Endothelial cell (in vitro differentiated cells): ENCODE results near the gene XYLT1. TPM values are rescaled to one million over a fixed set of nuclear protein-coding genes. Genes with fewer than 3 reads are reported as not detected.

ENCODE experiments used
- DNase-seq: peaks from one replicate; pipeline ENCODE4 v3.0.0; 2021; ENCODE audit warnings: low spot score
- H3K27ac Mint-ChIP-seq: one replicate; pipeline ENCODE4 v1.8.0; 2021; ENCODE audit warnings: mixed read lengths, inconsistent platforms; ENCODE audit not compliant: unreplicated experiment
- H3K27me3 Mint-ChIP-seq: one replicate; pipeline ENCODE4 v1.8.0; 2021; ENCODE audit warnings: mild to moderate bottlenecking, moderate library complexity, mixed read lengths, inconsistent platforms; ENCODE audit not compliant: unreplicated experiment
- H3K36me3 Mint-ChIP-seq: one replicate; pipeline ENCODE4 v1.8.0; 2021; ENCODE audit warnings: mild to moderate bottlenecking, low read depth, mixed read lengths, inconsistent platforms; ENCODE audit not compliant: unreplicated experiment
- H3K4me1 Mint-ChIP-seq: one replicate; pipeline ENCODE4 v1.8.0; 2021; ENCODE audit warnings: mild to moderate bottlenecking, mixed read lengths, inconsistent platforms; ENCODE audit not compliant: unreplicated experiment
- H3K4me3 Mint-ChIP-seq: one replicate; pipeline ENCODE4 v1.8.0; 2021; ENCODE audit warnings: mild to moderate bottlenecking, mixed read lengths, inconsistent platforms; ENCODE audit not compliant: unreplicated experiment
- H3K9me3 Mint-ChIP-seq: one replicate; pipeline ENCODE4 v1.8.0; 2021; ENCODE audit warnings: mixed read lengths, inconsistent platforms; ENCODE audit not compliant: unreplicated experiment
- CTCF ChIP-seq: fragments of 200-600 bp; sonication (generic); IDR thresholded peaks from one replicate; pipeline ENCODE4 v1.5.0; 2021; ENCODE audit warnings: antibody characterized with exemption; ENCODE audit not compliant: unreplicated experiment
- total RNA-seq: library from RNA; stranded (reverse); fragmentation: NEBNext Ultra II Directional; extraction: Animal tissue kit (Norgen Biotek cat#: 25700); gene quantifications from one replicate; pipeline ENCODE4 v1.2.1, GENCODE V29; 2021; ENCODE audit not compliant: unreplicated experiment

XYLT1 gene
- total RNA-seq, 1 donor from 2014 or later, result 11.1 TPM

GRCh38 chr16:17395849-17396480, 74.8 kb downstream of the XYLT1 start:
- no peak for TF ChIP-seq CTCF
- H3K4me3 Mint-ChIP-seq, result no peak overlapping the region
- H3K27me3 Mint-ChIP-seq, result peaks cover 2% of the 10 kb centered on the region
- H3K27ac Mint-ChIP-seq, result no peak overlapping the region
- no peak for DNase-seq
- no peaks in the 10 kb centered on the region for H3K36me3 Mint-ChIP-seq
- no peaks in the 10 kb centered on the region for H3K9me3 Mint-ChIP-seq
- H3K4me1 Mint-ChIP-seq, result peaks cover 7% of the 10 kb centered on the region

- Mint-ChIP-seq H3K9me3 (no peaks in the 10 kb centered on the region), H3K27me3 (peaks cover 2% of the 10 kb centered on the region), H3K4me1 (peaks cover 2% of the 10 kb centered on the region), H3K36me3 (no peaks in the 10 kb centered on the region), H3K27ac (no peak overlapping the region), H3K4me3 (no peak overlapping the region)
- no peak for DNase-seq
- TF ChIP-seq CTCF, result no peak
Measured at GRCh38 chr16:17392857-17393692, 77.7 kb downstream of the XYLT1 start.

GRCh38 chr16:17392127-17392856, 78.5 kb downstream of the XYLT1 start:
- Mint-ChIP-seq H3K4me1 (peaks cover 2% of the 10 kb centered on the region), H3K27me3 (peaks cover 2% of the 10 kb centered on the region), H3K27ac (no peak overlapping the region)

GRCh38 chr16:17391715-17392114, 79.0 kb downstream of the XYLT1 start:
- H3K4me1 Mint-ChIP-seq, result peaks cover 2% of the 10 kb centered on the region
- no peaks in the 10 kb centered on the region for H3K36me3 Mint-ChIP-seq
- TF ChIP-seq CTCF, result no peak
- no peak for DNase-seq
- no peak overlapping the region for H3K4me3 Mint-ChIP-seq
- no peaks in the 10 kb centered on the region for H3K9me3 Mint-ChIP-seq
- peaks cover 2% of the 10 kb centered on the region for H3K27me3 Mint-ChIP-seq
- H3K27ac Mint-ChIP-seq, result no peak overlapping the region

More at GRCh38 chr16:17392127-17392856, 78.5 kb downstream of the XYLT1 start:
- Mint-ChIP-seq H3K4me3 (no peak overlapping the region), H3K9me3 (no peaks in the 10 kb centered on the region), H3K36me3 (no peaks in the 10 kb centered on the region)
- TF ChIP-seq CTCF, result no peak
- no peak for DNase-seq
